Transverse colon (tissue), 4 donors: Measurements from ENCODE around the gene NBAS. TPM values are rescaled to one million over a fixed set of nuclear protein-coding genes. Genes with fewer than 3 reads are reported as not detected.

Source experiments
- DNase-seq: peaks from one replicate; pipeline ENCODE4 v3.0.0-alpha.2; 2019
- H3K27ac ChIP-seq, 4 donors: fragments of 200-600 bp; sonication (generic); 2 replicates each; pipeline ENCODE4 v1.5.1; 2016 to 2018; ENCODE audit warnings: inconsistent platforms in 4 of 4
- H3K27me3 ChIP-seq: fragments of 200-600 bp; sonication (generic); 2 replicates; pipeline ENCODE4 v1.5.1; 2017; ENCODE audit warnings: inconsistent platforms
- H3K36me3 ChIP-seq, 4 donors: fragments of 200-600 bp; sonication (generic); 2 replicates each; pipeline ENCODE4 v1.5.1; 2017 to 2019; ENCODE audit warnings: inconsistent platforms in 4 of 4
- H3K4me1 ChIP-seq, 4 donors: fragments of 200-600 bp; sonication (generic); 2 replicates each; pipeline ENCODE4 v1.5.1; 2017 to 2020; ENCODE audit warnings: inconsistent platforms in 4 of 4
- H3K4me3 ChIP-seq, 4 donors: fragments of 200-600 bp; sonication (generic); 1 replicate in 1 of 4; 2 replicates in 3 of 4; pipeline versions ENCODE4 v1.5.1 to v1.6.1; 2017 to 2019; ENCODE audit warnings: inconsistent platforms in 4 of 4
- H3K9me3 ChIP-seq, 2 donors: fragments of 200-600 bp; sonication (generic); 2 replicates each; pipeline ENCODE4 v1.5.1; 2017 to 2019; ENCODE audit warnings: inconsistent platforms in 2 of 2
- EP300 ChIP-seq: sonication (generic); formaldehyde crosslinking; IDR thresholded peaks from one replicate; pipeline ENCODE4 v1.6.1; 2017; ENCODE audit warnings: antibody characterized with exemption, low read depth
- POLR2A ChIP-seq: fragments of 450-650 bp; IDR thresholded peaks from one replicate; pipeline ENCODE4 v1.6.1; 2016; ENCODE audit warnings: antibody characterized with exemption, mild to moderate bottlenecking, moderate library complexity
- POLR2AphosphoS5 ChIP-seq, 3 donors: sonication (generic); formaldehyde crosslinking; IDR thresholded peaks; one replicate each; pipeline ENCODE4 v1.6.1; 2016; ENCODE audit warnings: antibody characterized with exemption in 3 of 3
- WGBS, 2 donors: methylation state at CpG; one replicate each; pipeline ENCODE4 v1.1.5; 2018; ENCODE audit warnings: low coverage in 1 of 2; 5-methylcytosine and 5-hydroxymethylcytosine counted together
- in situ Hi-C, 4 donors: fragments of 200-750 bp; cut with MboI; loops; one replicate each; pipeline versions ENCODE4 v1.15.0 to v1.15.1; 2017; ENCODE audit warnings: low sequenced_read_pairs in 3 of 4, low pct_ligation_motif_present in 1 of 4, low pct_unique_long_range_greater_than_20kb in 1 of 4
- intact Hi-C: fragments of 100-400 bp; cut with DNase I; formaldehyde crosslinking; loops from one replicate; pipeline ENCODE4 v1.15.1; 2023; ENCODE audit warnings: low total_unique reads
- total RNA-seq, 4 donors: library from RNA; depleted of rRNA; stranded (reverse); fragments of >200 nt; gene quantifications; one replicate each; pipeline ENCODE4 v1.1.0, GENCODE V29; 2016
- TF ChIP-seq, protein P1 (sequence below), 5 experiments: fragments of 200-600 bp in 3 of 5; fragments of 450-650 bp in 2 of 5; sonication (generic) in 3 of 5; IDR thresholded peaks; 1 replicate in 2 of 5; 2 replicates in 3 of 5; pipeline ENCODE4 v1.5.1; 2016 to 2017; ENCODE audit warnings: antibody characterized with exemption in 5 of 5, inconsistent platforms in 3 of 5, mild to moderate bottlenecking in 2 of 5, moderate library complexity in 1 of 5

The NBAS gene
- total RNA-seq, 4 donors from 2014 or later, result 30.6 to 43.2 (median 34.5) TPM

DNA sequence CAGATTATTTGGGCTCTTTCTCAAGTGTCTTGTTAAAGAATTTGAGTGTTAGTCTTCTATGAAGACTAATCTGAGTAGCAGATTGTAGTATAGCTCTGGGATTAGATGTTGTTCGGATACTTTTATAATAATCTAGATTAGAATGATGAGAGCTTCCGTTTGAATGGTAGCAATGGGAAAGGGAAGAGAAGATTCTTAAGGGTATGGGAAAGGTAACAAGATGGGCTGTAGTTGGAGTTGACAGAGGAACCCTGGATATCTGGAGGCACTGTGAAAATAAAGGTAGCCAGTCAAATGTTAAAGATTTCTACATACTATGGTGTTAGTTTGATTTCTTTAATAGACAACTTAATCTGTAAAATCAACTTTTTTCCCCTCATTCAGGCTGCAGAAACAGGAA, 35.2 kb upstream of the NBAS start:
- Histone ChIP-seq H3K4me1 (peaks cover 5 to 16% (median 15%) of the 10 kb centered on the region in 4 donors), H3K27me3 (no peaks in the 10 kb centered on the region), H3K9me3 (no peaks in the 10 kb centered on the region), H3K4me3 (no peak overlapping the region), H3K27ac (no peak overlapping the region), H3K36me3 (peaks cover 0 to 60% (median 25%) of the 10 kb centered on the region in 4 donors)
- 92% methylated on average over 2 of the region's 2 CpGs for WGBS, 2 donors
- intact Hi-C loops (no loop called here), in situ Hi-C loops (no loop called here)
- no peak for DNase-seq
- TF ChIP-seq, protein P1, sequence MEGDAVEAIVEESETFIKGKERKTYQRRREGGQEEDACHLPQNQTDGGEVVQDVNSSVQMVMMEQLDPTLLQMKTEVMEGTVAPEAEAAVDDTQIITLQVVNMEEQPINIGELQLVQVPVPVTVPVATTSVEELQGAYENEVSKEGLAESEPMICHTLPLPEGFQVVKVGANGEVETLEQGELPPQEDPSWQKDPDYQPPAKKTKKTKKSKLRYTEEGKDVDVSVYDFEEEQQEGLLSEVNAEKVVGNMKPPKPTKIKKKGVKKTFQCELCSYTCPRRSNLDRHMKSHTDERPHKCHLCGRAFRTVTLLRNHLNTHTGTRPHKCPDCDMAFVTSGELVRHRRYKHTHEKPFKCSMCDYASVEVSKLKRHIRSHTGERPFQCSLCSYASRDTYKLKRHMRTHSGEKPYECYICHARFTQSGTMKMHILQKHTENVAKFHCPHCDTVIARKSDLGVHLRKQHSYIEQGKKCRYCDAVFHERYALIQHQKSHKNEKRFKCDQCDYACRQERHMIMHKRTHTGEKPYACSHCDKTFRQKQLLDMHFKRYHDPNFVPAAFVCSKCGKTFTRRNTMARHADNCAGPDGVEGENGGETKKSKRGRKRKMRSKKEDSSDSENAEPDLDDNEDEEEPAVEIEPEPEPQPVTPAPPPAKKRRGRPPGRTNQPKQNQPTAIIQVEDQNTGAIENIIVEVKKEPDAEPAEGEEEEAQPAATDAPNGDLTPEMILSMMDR (IDR thresholded peaks at IDR 0.05), result no peak
- TF ChIP-seq POLR2A (no peak), EP300 (no peak), POLR2AphosphoS5 (IDR thresholded peaks at IDR 0.05) (no peak)

DNA sequence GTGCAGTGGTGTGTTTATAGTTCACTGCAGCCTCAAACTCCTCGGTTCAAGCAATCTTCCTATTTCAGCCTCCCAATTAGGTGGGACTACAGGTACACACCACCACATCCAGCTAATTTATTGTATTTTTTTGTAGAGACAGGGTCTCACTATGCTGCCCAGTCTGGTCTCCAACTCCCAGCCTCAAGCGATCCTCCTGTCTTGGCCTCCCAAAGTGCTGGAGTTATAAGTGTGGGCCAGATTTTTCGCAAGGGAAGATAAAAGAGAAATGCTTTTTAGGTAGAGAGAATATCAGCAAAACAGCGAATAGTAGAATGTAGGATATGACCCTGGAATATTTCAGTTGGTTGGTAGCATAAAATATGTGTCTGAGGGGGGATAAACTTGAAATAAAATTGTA, 34.8 kb upstream of the NBAS start:
- DNase-seq, result no peak
- Histone ChIP-seq H3K4me1 (peaks cover 5 to 20% (median 19%) of the 10 kb centered on the region in 4 donors), H3K36me3 (peaks cover 0 to 56% (median 23%) of the 10 kb centered on the region in 4 donors), H3K27ac (no peak overlapping the region), H3K4me3 (no peak overlapping the region), H3K9me3 (no peaks in the 10 kb centered on the region), H3K27me3 (no peaks in the 10 kb centered on the region)
- TF ChIP-seq EP300 (no peak), POLR2A (no peak), POLR2AphosphoS5 (IDR thresholded peaks at IDR 0.05) (no peak)
- in situ Hi-C loops (no loop called here), intact Hi-C loops (no loop called here)
- 98 to 100% methylated on average over 4 of the region's 4 CpGs for WGBS, 2 donors

DNA sequence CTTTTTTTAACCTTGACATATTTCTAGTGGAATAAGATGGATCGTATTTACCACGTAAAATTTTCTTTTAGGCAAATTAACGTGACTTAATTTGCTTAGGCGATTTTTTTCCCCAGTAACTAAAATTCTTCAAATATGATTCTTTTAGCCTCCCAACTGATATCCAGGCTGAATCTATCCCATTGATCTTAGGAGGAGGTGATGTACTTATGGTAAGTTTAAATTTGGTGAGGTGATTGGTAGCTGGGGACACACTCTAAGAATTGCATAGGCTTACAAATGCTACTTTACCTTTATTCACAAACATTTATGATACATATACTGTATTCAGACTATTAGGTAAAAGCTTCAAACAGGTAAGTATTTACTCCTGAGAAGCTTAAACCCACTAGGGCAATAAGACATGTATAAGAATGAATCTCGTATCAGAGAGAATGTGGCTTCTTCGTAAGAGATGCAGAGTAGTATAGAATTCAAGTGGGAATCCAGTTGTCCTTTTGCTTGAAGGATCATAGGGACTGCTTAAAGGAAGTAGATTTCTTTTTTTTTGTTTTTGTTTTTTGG, 34.3 kb upstream of the NBAS start:
- intact Hi-C loops, result no loop called here
- peaks cover 0 to 52% (median 21%) of the 10 kb centered on the region in 4 donors for H3K36me3 ChIP-seq
- in situ Hi-C loops, result no loop called here

DNA sequence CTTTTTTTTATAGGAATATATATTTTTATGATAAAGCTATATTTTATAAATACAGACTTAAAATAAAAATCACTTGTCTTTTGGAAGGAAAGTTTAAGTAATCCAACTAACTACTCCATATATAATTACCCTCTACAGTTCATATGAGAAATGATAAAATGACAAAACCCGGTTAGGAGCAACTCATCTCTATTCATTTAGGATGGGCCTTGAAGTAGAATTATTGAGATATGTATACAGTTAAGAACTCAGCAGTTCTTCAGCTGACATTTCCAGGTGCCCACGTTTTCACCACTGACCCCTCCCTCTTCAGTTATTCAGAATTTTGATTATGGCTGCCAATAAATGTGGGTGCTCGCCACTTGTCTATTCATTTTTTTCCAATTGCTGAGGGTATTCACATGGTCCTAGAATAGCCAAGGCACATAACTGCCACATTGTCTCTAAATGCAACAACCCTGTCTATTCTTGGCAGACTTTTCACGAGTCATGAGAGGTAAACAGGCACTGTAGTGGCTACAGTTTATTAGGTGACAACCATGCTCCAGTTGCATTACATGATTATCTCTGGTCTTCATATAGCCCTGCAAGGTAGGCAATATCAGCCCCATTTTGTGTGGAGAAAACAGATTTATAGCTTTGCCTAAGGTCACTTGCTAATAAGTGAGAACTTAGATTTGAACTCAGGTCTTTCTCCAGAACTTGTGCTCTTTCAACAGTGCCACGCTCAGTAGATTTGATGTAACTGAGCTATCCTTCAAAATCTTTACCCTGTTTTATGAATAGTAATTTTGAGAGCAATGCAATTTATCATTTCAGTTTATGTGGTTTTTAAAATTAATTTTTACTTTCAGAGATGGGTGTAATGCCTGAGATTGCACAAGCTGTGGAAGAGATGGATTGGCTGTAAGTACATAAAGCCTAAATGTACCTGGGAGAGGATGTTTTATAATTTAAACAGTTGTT, 33.4 kb upstream of the NBAS start:
- no peak for TF ChIP-seq POLR2AphosphoS5 (IDR thresholded peaks at IDR 0.05)
- Histone ChIP-seq H3K4me3 (no peak overlapping the region), H3K27me3 (no peaks in the 10 kb centered on the region), H3K36me3 (peaks cover 0 to 44% (median 16%) of the 10 kb centered on the region in 4 donors), H3K27ac (no peak overlapping the region), H3K4me1 (peaks cover 5 to 21% (median 19%) of the 10 kb centered on the region in 4 donors), H3K9me3 (no peaks in the 10 kb centered on the region)
- WGBS, 2 donors, result 64 to 71% methylated on average over 4 to 5 of the region's 5 CpGs
- intact Hi-C loops (no loop called here), in situ Hi-C loops (no loop called here)
- DNase-seq, result no peak

More for the DNA sequence above, 34.3 kb upstream of the NBAS start:
- WGBS, 2 donors, result 94 to 97% methylated on average over 6 of the region's 6 CpGs
- no peak overlapping the region for H3K4me3 ChIP-seq
- no peaks in the 10 kb centered on the region for H3K9me3 ChIP-seq
- H3K27me3 ChIP-seq, result no peaks in the 10 kb centered on the region
- H3K4me1 ChIP-seq, result peaks cover 5 to 21% (median 19%) of the 10 kb centered on the region in 4 donors
- TF ChIP-seq, protein P1 (IDR thresholded peaks at IDR 0.05), result no peak
- TF ChIP-seq EP300 (no peak), POLR2AphosphoS5 (IDR thresholded peaks at IDR 0.05) (no peak), POLR2A (no peak)
- H3K27ac ChIP-seq, result no peak overlapping the region
- no peak for DNase-seq

DNA sequence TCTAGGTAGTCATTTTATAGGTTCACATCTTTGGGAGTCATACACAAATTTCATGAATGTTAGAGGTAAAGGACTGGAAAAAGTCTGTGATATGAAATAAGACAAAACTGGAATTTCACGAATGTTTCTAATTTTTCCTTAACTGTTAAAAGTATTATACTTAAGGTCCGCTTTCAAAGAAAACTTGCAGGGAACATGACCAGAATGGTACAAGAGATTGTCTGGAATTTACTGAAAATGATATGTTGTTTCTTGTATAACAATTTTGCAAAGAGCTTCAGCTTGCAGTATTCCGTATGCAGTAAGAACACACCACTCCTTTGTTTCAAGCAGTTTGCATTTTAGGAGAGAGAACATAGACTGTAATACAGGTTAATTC, 32.2 kb upstream of the NBAS start:
- no peak for DNase-seq
- Histone ChIP-seq H3K27ac (no peak overlapping the region), H3K27me3 (no peaks in the 10 kb centered on the region), H3K4me3 (no peak overlapping the region), H3K36me3 (peaks cover 0 to 31% (median 10%) of the 10 kb centered on the region in 4 donors), H3K9me3 (no peaks in the 10 kb centered on the region), H3K4me1 (peaks cover 5 to 21% (median 19%) of the 10 kb centered on the region in 4 donors)
- WGBS, 2 donors, result 89% methylated on average over 3 of the region's 3 CpGs
- in situ Hi-C loops (no loop called here), intact Hi-C loops (no loop called here)
- TF ChIP-seq, protein P1 (IDR thresholded peaks at IDR 0.05), result no peak
- TF ChIP-seq POLR2AphosphoS5 (IDR thresholded peaks at IDR 0.05) (no peak), POLR2A (no peak), EP300 (no peak)
